ENCODE results near the gene AP1AR.

AP1AR gene

GRCh38 chr4:112230879-112231778 lies 458 bp upstream of the AP1AR start:
- Histone ChIP-seq H3K27me3 (replicated peaks) (no peaks in the 10 kb centered on the region), H3K36me3 (replicated peaks) (no peaks in the 10 kb centered on the region), H3K27ac (peak overlapping the region; percentile 67), H3K4me3 (ENCODE audit: low read depth, low read length) (peak overlapping the region; percentile 87)
- in situ Hi-C loops (cut with HindIII; ENCODE audit: low pct_ligation_motif_present, low sequenced_read_pairs) = no loop called here
- TF ChIP-seq CTCF (IDR thresholded peaks at IDR 0.05; ENCODE audit: low read depth, low read length, missing control alignments) = no peak
- peak; percentile 96 for DNase-seq

- peak; percentile 87 for TF ChIP-seq CTCF (IDR thresholded peaks at IDR 0.05; ENCODE audit: low read depth, low read length, missing control alignments)
- Histone ChIP-seq H3K27me3 (replicated peaks) (no peaks in the 10 kb centered on the region), H3K36me3 (replicated peaks) (no peaks in the 10 kb centered on the region), H3K4me3 (ENCODE audit: low read depth, low read length) (no peak overlapping the region), H3K27ac (no peak overlapping the region)
- peak; percentile 84 for DNase-seq
- in situ Hi-C loops (cut with HindIII; ENCODE audit: low pct_ligation_motif_present, low sequenced_read_pairs) = no loop called here
Measured at GRCh38 chr4:112234952-112235609, 3.5 kb downstream of the AP1AR start.

- DNase-seq = no peak
- Histone ChIP-seq H3K36me3 (replicated peaks) (no peaks in the 10 kb centered on the region), H3K27me3 (replicated peaks) (no peaks in the 10 kb centered on the region), H3K27ac (no peak overlapping the region), H3K4me3 (ENCODE audit: low read depth, low read length) (no peak overlapping the region)
- in situ Hi-C loops (cut with HindIII; ENCODE audit: low pct_ligation_motif_present, low sequenced_read_pairs) = no loop called here
- TF ChIP-seq CTCF (IDR thresholded peaks at IDR 0.05; ENCODE audit: low read depth, low read length, missing control alignments) = no peak
Measured at GRCh38 chr4:112236040-112236439, 4.5 kb downstream of the AP1AR start.

GRCh38 chr4:112238833-112239232 lies 7.2 kb downstream of the AP1AR start:
- H3K27me3 ChIP-seq (replicated peaks) = no peaks in the 10 kb centered on the region
- TF ChIP-seq CTCF (IDR thresholded peaks at IDR 0.05; ENCODE audit: low read depth, low read length, missing control alignments) = no peak
- in situ Hi-C loops (cut with HindIII; ENCODE audit: low pct_ligation_motif_present, low sequenced_read_pairs) = no loop called here
- no peak overlapping the region for H3K4me3 ChIP-seq (ENCODE audit: low read depth, low read length)
- no peaks in the 10 kb centered on the region for H3K36me3 ChIP-seq (replicated peaks)
- H3K27ac ChIP-seq = no peak overlapping the region
- no peak for DNase-seq

- DNase-seq = no peak
- H3K36me3 ChIP-seq (replicated peaks) = no peaks in the 10 kb centered on the region
- in situ Hi-C loops (cut with HindIII; ENCODE audit: low pct_ligation_motif_present, low sequenced_read_pairs) = loop anchor here (10.0 kb wide), 1 partner anchor 151 kb away; no protein-coding TSS in a partner anchor
- no peak overlapping the region for H3K4me3 ChIP-seq (ENCODE audit: low read depth, low read length)
- peak; percentile 41 for TF ChIP-seq CTCF (IDR thresholded peaks at IDR 0.05; ENCODE audit: low read depth, low read length, missing control alignments)
- no peak overlapping the region for H3K27ac ChIP-seq
- H3K27me3 ChIP-seq (replicated peaks) = no peaks in the 10 kb centered on the region
Measured at GRCh38 chr4:112245383-112245782, 13.8 kb downstream of the AP1AR start.
